ENCODE results near the gene CTNNA2.

CTNNA2 gene

DNA sequence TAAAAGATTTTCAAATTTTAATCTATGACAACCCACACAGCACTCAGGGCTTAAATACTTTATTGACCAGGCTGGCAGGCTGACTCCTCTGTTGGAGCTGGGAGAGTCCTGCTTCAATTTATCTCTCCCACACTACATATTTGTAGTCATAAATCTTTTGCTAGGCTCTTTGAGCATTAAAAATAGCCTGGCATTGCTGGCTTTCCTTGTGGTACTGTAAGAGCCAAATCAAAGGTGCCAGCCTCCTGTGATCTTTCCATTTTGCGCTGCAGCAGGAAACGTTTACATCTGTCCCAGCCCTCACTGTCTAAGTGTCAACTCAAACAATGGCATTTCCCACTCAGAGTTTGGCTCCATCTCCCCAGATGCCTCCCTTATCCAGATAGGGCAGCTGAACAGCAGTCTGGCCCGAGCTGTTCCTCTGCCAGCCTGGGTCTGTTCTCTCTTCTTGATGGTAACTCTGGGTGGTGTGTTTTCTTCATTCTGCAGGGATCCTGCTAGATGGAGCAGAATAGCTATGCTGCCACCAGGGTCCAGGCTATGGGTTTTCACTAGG is 729.6 kb downstream of the CTNNA2 start:
- H3K27ac ChIP-seq (ENCODE audit: low read depth, low read length) = no peak overlapping the region

DNA sequence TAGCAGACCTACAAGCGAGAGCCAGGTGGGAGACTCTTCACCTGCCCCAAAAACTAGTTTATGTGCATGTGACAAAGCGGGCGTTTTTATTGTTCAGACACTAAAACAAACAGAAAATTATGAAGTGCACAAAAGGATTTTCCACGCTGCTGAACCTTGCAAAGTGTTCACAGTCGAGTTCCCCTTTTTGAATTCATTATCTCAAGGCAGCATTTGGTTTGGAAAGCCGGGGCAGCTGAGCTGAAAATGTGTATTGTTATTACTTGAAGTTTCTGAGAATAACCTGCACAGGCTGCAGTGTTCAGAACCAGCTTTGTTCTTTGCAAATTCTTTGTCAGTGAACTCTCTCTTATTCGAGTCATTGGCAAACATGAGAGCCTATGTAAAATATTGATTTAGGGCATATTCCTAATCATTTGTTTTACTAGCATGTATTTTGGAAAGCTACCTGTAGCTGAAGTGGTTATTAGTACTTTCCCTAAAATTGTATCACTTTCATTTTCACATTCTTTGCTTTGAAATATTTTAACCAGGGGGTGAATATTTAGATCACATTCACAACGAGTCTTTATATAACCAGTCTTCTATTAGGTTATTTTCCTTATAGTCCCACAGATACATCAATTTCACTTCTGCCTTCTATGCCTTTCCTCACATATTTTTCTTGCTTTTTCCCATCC is 732.2 kb downstream of the CTNNA2 start:
- Histone ChIP-seq H3K4me1 (ENCODE audit: control insufficient read depth, insufficient read depth, low read length) (peaks cover 3% of the 10 kb centered on the region; the same call in 1 of the 2 replicates), H3K36me3 (ENCODE audit: control insufficient read depth, insufficient read depth, low read length) (no peaks in the 10 kb centered on the region), H3K27me3 (ENCODE audit: control insufficient read depth, insufficient read depth, low read length) (no peaks in the 10 kb centered on the region), H3K27ac (ENCODE audit: low read depth, low read length) (no peak overlapping the region), H3K9ac (ENCODE audit: low read length) (no peak overlapping the region), H3K4me3 (ENCODE audit: low read depth, low read length) (no peak overlapping the region), H3K9me3 (ENCODE audit: control insufficient read depth, insufficient read depth, low read depth, low read length) (no peaks in the 10 kb centered on the region)

More for the DNA sequence above, 729.6 kb downstream of the CTNNA2 start:
- H3K9ac ChIP-seq (ENCODE audit: low read length) = no peak overlapping the region
- H3K36me3 ChIP-seq (ENCODE audit: control insufficient read depth, insufficient read depth, low read length) = no peaks in the 10 kb centered on the region
- H3K4me1 ChIP-seq (ENCODE audit: control insufficient read depth, insufficient read depth, low read length) = no peaks in the 10 kb centered on the region
- H3K9me3 ChIP-seq (ENCODE audit: control insufficient read depth, insufficient read depth, low read depth, low read length) = no peaks in the 10 kb centered on the region
- no peaks in the 10 kb centered on the region for H3K27me3 ChIP-seq (ENCODE audit: control insufficient read depth, insufficient read depth, low read length)
- no peak overlapping the region for H3K4me3 ChIP-seq (ENCODE audit: low read depth, low read length)

DNA sequence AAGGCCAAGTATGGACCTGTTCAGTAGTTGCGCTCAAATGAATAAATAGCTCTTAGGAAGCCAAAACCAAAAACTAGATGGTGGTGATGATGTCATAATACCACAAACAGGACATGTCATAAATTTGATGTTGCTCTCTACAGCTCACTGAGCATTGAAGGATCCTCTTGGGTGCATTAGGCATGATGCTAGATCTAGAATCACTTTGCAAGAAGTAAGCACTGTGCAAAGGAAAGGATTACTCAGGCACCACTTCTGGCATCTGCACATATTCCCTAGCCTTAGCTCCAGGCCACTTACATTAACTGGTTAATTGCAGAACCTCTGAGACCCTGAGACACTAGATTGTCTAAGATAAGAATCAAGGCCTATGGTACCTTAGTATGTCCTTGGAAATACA is 733.7 kb downstream of the CTNNA2 start:
- Histone ChIP-seq H3K9me3 (ENCODE audit: control insufficient read depth, insufficient read depth, low read depth, low read length) (no peaks in the 10 kb centered on the region), H3K4me1 (ENCODE audit: control insufficient read depth, insufficient read depth, low read length) (peaks cover 7% of the 10 kb centered on the region; the same call in 1 of the 2 replicates), H3K27me3 (ENCODE audit: control insufficient read depth, insufficient read depth, low read length) (no peaks in the 10 kb centered on the region), H3K36me3 (ENCODE audit: control insufficient read depth, insufficient read depth, low read length) (no peaks in the 10 kb centered on the region), H3K9ac (ENCODE audit: low read length) (no peak overlapping the region), H3K27ac (ENCODE audit: low read depth, low read length) (no peak overlapping the region), H3K4me3 (ENCODE audit: low read depth, low read length) (no peak overlapping the region)

DNA sequence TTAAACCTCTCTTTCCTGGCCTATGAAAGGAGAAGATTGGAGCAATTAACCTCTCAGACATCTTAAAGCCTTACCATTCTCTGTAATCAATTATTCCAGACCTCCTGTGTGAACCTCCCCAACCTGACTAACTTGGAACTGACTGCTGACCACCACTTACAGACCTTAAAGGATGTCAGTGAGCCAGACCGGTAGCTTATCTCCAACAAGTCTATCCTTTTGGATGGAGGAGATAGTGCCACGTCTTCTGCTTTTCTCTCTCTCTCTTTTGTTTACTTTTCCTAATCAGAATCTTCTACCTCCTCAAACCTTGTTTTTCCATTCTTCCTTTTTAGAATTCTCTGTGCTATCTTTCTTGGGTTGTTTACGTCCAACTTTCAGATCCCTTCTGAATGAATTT is 734.5 kb downstream of the CTNNA2 start:
- Histone ChIP-seq H3K27ac (ENCODE audit: low read depth, low read length) (no peak overlapping the region), H3K9me3 (ENCODE audit: control insufficient read depth, insufficient read depth, low read depth, low read length) (no peaks in the 10 kb centered on the region), H3K9ac (ENCODE audit: low read length) (no peak overlapping the region), H3K4me3 (ENCODE audit: low read depth, low read length) (no peak overlapping the region), H3K27me3 (ENCODE audit: control insufficient read depth, insufficient read depth, low read length) (no peaks in the 10 kb centered on the region), H3K4me1 (ENCODE audit: control insufficient read depth, insufficient read depth, low read length) (peaks cover 7% of the 10 kb centered on the region; the same call in 1 of the 2 replicates), H3K36me3 (ENCODE audit: control insufficient read depth, insufficient read depth, low read length) (no peaks in the 10 kb centered on the region)

DNA sequence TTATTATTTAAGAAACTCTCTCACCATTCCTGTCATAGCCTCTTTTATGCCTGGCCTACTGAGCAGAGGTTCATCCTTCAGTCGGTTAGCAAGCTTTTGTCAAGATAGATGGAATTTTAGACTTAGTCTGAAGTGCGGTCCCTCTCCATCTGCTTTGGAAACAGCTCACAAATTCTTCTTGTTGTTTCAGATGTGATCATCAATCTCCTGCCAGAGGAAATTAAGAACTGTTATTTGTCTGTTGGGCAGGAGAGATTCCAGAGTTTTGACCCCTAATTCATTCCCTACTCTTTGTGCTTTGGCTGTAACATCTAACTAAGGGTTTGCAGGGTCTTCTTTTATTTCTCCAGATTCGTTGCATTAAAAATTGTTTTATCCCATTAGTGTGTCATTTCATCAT is 735.3 kb downstream of the CTNNA2 start:
- no peaks in the 10 kb centered on the region for H3K36me3 ChIP-seq (ENCODE audit: control insufficient read depth, insufficient read depth, low read length)
- no peaks in the 10 kb centered on the region for H3K9me3 ChIP-seq (ENCODE audit: control insufficient read depth, insufficient read depth, low read depth, low read length)
- no peaks in the 10 kb centered on the region for H3K27me3 ChIP-seq (ENCODE audit: control insufficient read depth, insufficient read depth, low read length)
- H3K27ac ChIP-seq (ENCODE audit: low read depth, low read length) = no peak overlapping the region
- peaks cover 7% of the 10 kb centered on the region; the same call in 1 of the 2 replicates for H3K4me1 ChIP-seq (ENCODE audit: control insufficient read depth, insufficient read depth, low read length)
- no peak overlapping the region for H3K4me3 ChIP-seq (ENCODE audit: low read depth, low read length)
- H3K9ac ChIP-seq (ENCODE audit: low read length) = no peak overlapping the region

DNA sequence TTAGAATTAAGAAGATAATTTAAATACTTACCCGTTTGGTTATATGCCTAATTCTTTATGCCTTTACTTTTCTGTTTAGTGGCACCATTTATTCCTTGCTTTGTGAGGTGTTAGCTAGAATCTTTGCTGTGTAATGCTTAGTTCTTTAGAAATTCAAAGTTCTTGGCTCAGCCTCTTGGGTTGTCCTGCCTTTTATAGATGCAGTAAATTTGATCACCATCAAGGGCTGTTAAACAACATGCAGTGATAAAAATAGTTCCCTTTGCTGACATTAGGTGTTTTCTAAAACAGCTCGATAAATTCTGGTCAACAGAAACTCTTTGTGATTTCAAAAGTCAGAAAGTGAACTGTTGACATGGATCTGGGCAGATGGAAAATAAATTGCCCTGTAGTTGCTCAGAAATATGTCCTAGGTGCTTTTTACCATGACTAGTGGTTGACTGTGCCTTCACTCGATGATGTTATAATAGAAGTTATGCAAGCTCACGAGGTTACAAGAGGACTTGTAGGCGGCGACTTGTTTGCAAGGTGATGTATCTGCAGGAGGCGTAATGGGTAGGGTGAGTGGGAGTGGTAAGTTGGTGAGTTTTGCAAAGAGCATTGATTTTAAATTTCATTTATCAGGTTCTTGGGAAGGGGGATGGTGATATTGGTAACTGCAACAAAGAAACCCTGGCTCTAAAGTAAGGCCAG is 739.6 kb downstream of the CTNNA2 start:
- no peak overlapping the region for H3K4me3 ChIP-seq (ENCODE audit: low read depth, low read length)
- H3K9me3 ChIP-seq (ENCODE audit: control insufficient read depth, insufficient read depth, low read depth, low read length) = no peaks in the 10 kb centered on the region
- H3K27ac ChIP-seq (ENCODE audit: low read depth, low read length) = no peak overlapping the region
- no peak overlapping the region for H3K9ac ChIP-seq (ENCODE audit: low read length)
- peaks cover 7% of the 10 kb centered on the region; the same call in 1 of the 2 replicates for H3K4me1 ChIP-seq (ENCODE audit: control insufficient read depth, insufficient read depth, low read length)
- H3K36me3 ChIP-seq (ENCODE audit: control insufficient read depth, insufficient read depth, low read length) = no peaks in the 10 kb centered on the region
- no peaks in the 10 kb centered on the region for H3K27me3 ChIP-seq (ENCODE audit: control insufficient read depth, insufficient read depth, low read length)

DNA sequence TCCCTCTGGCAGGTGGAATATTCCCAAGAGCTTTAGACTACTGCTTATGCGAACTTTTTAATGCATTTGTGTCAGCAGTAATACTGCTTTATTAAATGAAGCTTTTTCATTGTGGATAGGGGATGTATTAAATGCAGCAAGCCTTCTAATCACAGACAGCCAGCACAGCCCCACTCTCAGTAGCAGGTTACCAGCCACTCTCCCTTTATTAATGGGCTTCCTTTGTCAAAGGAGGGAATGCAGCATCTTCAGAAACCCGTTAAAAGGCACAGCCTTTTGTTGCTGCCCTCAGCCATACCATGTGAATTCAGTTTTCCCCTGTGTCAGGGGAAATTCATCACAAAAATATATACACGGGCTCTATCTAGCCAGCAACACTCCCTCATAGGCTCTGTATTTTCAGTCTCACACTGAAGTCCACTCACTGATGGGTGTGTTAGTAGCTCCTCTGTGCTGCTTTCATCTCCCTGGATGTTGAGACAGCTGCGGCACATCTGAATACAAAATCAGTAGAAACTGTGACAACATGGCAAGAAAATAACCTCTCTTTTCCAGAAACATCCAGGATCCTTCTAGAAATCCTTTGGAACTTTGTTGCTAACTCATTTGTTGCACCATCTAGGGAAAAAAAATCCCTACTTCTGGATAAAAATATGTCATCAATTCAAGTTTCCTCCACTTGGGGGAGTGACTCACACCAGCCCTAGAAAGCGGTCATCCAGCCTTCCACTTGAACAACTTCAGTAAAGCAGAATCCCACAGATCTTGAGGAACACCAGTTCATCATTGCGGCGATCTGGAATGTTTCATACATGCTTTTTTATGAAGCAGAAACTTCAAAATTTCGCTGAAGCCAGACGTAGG is 743.3 kb downstream of the CTNNA2 start:
- no peaks in the 10 kb centered on the region for H3K9me3 ChIP-seq (ENCODE audit: control insufficient read depth, insufficient read depth, low read depth, low read length)
- no peak overlapping the region for H3K27ac ChIP-seq (ENCODE audit: low read depth, low read length)
- no peaks in the 10 kb centered on the region for H3K4me1 ChIP-seq (ENCODE audit: control insufficient read depth, insufficient read depth, low read length)
- no peak overlapping the region for H3K4me3 ChIP-seq (ENCODE audit: low read depth, low read length)
- no peak overlapping the region for H3K9ac ChIP-seq (ENCODE audit: low read length)
- no peaks in the 10 kb centered on the region for H3K36me3 ChIP-seq (ENCODE audit: control insufficient read depth, insufficient read depth, low read length)
- H3K27me3 ChIP-seq (ENCODE audit: control insufficient read depth, insufficient read depth, low read length) = no peaks in the 10 kb centered on the region

DNA sequence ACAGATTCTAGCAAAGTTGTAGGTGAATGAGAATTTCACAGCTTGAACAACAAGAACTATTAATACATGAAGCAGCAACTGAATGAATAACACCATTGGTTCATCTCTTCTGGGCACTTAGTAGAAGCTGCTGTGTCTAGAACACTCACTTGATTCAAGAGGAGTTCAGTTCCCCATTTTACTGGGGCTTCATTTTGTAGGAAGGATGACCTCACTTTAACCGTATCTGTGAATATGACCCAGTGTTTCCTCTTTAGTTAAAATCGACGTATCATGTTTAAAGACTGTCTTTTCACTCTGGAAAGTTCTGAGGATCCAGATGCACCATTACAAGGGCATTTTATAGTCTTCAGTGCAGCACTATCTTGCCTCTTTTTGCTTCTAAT is 743.9 kb downstream of the CTNNA2 start:
- H3K4me1 ChIP-seq (ENCODE audit: control insufficient read depth, insufficient read depth, low read length) = no peaks in the 10 kb centered on the region
- no peaks in the 10 kb centered on the region for H3K27me3 ChIP-seq (ENCODE audit: control insufficient read depth, insufficient read depth, low read length)
- H3K9ac ChIP-seq (ENCODE audit: low read length) = no peak overlapping the region
- no peak overlapping the region for H3K27ac ChIP-seq (ENCODE audit: low read depth, low read length)
- no peaks in the 10 kb centered on the region for H3K36me3 ChIP-seq (ENCODE audit: control insufficient read depth, insufficient read depth, low read length)
- no peaks in the 10 kb centered on the region for H3K9me3 ChIP-seq (ENCODE audit: control insufficient read depth, insufficient read depth, low read depth, low read length)
- H3K4me3 ChIP-seq (ENCODE audit: low read depth, low read length) = no peak overlapping the region

DNA sequence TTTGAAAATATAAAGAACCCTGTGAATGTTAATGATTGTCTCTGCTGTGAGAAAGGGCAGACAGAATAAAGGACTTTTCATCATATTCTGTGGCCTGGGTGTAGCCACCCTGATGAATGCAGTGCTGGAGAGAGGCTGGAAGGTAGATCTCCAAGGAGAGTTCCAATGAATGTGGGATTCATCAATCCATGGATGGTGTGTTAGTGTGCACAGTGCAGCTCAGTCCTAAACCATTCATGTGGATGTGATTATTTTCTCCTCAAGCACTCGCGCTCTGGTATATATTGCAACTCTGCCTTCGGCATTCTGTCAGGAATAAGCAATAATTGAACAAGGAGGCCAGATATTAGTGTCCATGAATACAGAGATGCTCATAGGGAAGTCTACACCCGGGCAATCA is 744.6 kb downstream of the CTNNA2 start:
- no peaks in the 10 kb centered on the region for H3K9me3 ChIP-seq (ENCODE audit: control insufficient read depth, insufficient read depth, low read depth, low read length)
- no peaks in the 10 kb centered on the region for H3K36me3 ChIP-seq (ENCODE audit: control insufficient read depth, insufficient read depth, low read length)
- H3K27me3 ChIP-seq (ENCODE audit: control insufficient read depth, insufficient read depth, low read length) = no peaks in the 10 kb centered on the region

DNA sequence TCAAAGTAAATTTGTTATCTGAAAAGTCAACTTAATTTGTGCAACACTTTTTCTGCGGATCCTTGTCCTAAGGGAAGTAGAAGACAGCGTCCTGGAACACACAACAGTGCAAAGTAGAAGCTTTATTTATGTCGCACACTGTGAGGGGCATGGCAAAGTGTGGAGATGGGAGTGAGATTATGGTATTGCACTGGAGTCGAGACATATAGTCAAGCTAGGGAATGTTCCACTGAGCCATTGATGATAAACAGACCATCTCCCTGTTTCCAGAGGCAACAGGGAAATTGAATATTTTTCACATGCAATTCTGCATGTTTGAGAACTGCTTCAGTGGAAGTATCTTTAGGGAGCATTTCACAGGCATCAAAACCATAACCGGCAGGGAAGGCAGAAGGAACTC is 745.5 kb downstream of the CTNNA2 start:
- H3K27ac ChIP-seq (ENCODE audit: low read depth, low read length) = no peak overlapping the region
- H3K9ac ChIP-seq (ENCODE audit: low read length) = no peak overlapping the region
- H3K27me3 ChIP-seq (ENCODE audit: control insufficient read depth, insufficient read depth, low read length) = no peaks in the 10 kb centered on the region
- H3K4me1 ChIP-seq (ENCODE audit: control insufficient read depth, insufficient read depth, low read length) = no peaks in the 10 kb centered on the region
- no peaks in the 10 kb centered on the region for H3K36me3 ChIP-seq (ENCODE audit: control insufficient read depth, insufficient read depth, low read length)
- no peak overlapping the region for H3K4me3 ChIP-seq (ENCODE audit: low read depth, low read length)
- H3K9me3 ChIP-seq (ENCODE audit: control insufficient read depth, insufficient read depth, low read depth, low read length) = no peaks in the 10 kb centered on the region

More for the DNA sequence above, 744.6 kb downstream of the CTNNA2 start:
- Histone ChIP-seq H3K27ac (ENCODE audit: low read depth, low read length) (no peak overlapping the region), H3K4me3 (ENCODE audit: low read depth, low read length) (no peak overlapping the region), H3K4me1 (ENCODE audit: control insufficient read depth, insufficient read depth, low read length) (no peaks in the 10 kb centered on the region), H3K9ac (ENCODE audit: low read length) (no peak overlapping the region)

Measured in HUES6 (cell line).